GM03348 (cell line): ENCODE data around the gene PCSK6.
"Not testable (repeated sequence)": the region's sequence is repeated elsewhere in the genome, so short reads cannot be mapped to it uniquely, and the experiment has no call there.

Experiments
- DNase-seq: peaks from one replicate; pipeline ENCODE4 v3.0.0; 2012; ENCODE audit warnings: low spot score

The PCSK6 gene

GRCh38 chr15:101308604-101309435 lies 180.7 kb downstream of the PCSK6 start:
- no peak for DNase-seq

GRCh38 chr15:101307897-101308603 lies 181.5 kb downstream of the PCSK6 start:
- no peak for DNase-seq

GRCh38 chr15:101307048-101307896 lies 182.2 kb downstream of the PCSK6 start:
- no peak for DNase-seq

- DNase-seq: no peak
These were observed 183.0 kb downstream of the PCSK6 start for GRCh38 chr15:101306341-101307047.

- DNase-seq: no peak
These were observed 183.7 kb downstream of the PCSK6 start for GRCh38 chr15:101305820-101306255.

GRCh38 chr15:101303408-101303807 lies 186.1 kb downstream of the PCSK6 start:
- no peak for DNase-seq

- no peak for DNase-seq
These were observed 192.8 kb downstream of the PCSK6 start for GRCh38 chr15:101296418-101297405.

- no peak for DNase-seq
These were observed 193.8 kb downstream of the PCSK6 start for GRCh38 chr15:101295607-101296161.

- peak; percentile 99 for DNase-seq
These were observed 194.5 kb downstream of the PCSK6 start, which contains the start of gene SNRPA1 for GRCh38 chr15:101294731-101295606. SNRPA1 (minus strand) TSS chr15:101295248; CDS start chr15:101295178, 70 bp downstream.

- DNase-seq: no peak
These were observed 196.4 kb downstream of the PCSK6 start for GRCh38 chr15:101293122-101293521.

GRCh38 chr15:101288905-101289513 lies 200.5 kb downstream of the PCSK6 start:
- peak; percentile 66 for DNase-seq

- DNase-seq: not testable (repeated sequence)
These were observed 202.2 kb downstream of the PCSK6 start for GRCh38 chr15:101287342-101287741.

GRCh38 chr15:101286471-101287114 lies 202.9 kb downstream of the PCSK6 start:
- DNase-seq: no peak

- DNase-seq: no peak
These were observed 205.6 kb downstream of the PCSK6 start for GRCh38 chr15:101283931-101284330.

GRCh38 chr15:101280007-101280406 lies 209.5 kb downstream of the PCSK6 start:
- no peak for DNase-seq

GRCh38 chr15:101277943-101278564 lies 211.5 kb downstream of the PCSK6 start:
- no peak for DNase-seq

GRCh38 chr15:101277038-101277822 lies 212.3 kb downstream of the PCSK6 start, which contains the start of gene SELENOS:
SELENOS (minus strand) TSS chr15:101277485; CDS start chr15:101277417, 68 bp downstream.
- peak; percentile 97 for DNase-seq
